Heart left ventricle (tissue), 13 donors: ENCODE results near the gene FPR2.

ENCODE experiments used
- POLR2A ChIP-seq, 2 donors: fragments of 450-650 bp; IDR thresholded peaks; one replicate each; pipeline ENCODE4 v1.6.1; 2017; ENCODE audit warnings: antibody characterized with exemption in 2 of 2, mild to moderate bottlenecking in 2 of 2, moderate library complexity in 2 of 2
- TF ChIP-seq, protein P1 (sequence below), 12 donors: fragments of 200-600 bp; sonication (generic) in 4 of 12; IDR thresholded peaks; one replicate each; pipeline versions ENCODE4 v1.5.0 to v1.8.0; 2018 to 2022; ENCODE audit warnings: antibody characterized with exemption in 12 of 12, mild to moderate bottlenecking in 5 of 12
- donor health status: ischemic (EF 13 %, LVEDD 7.1; RV severe dilation, severe dysfunction).
- donor health status: DM: no; HTN: yes; CAD: no.
- donor health status: DM: no; HTN: no; CAD: no.
- donor health status: ischemic (EF 25% LVEDD 6.9; RV normal size, moderate dysfunction).
- donor health status: ischemic (EF 25% LVEDD 5.7; RV mildly dilated, moderate dysfunction).
- donor health status: ischemic (EF 35%, LVEDD 5.7; RV mildly dilated, moderate dysfunction).
- donor health status: nonischemic (EF 11% LVEDD 7.7; RV severe dilation, severe dysfunction).
- donor health status: DM: yes; HTN: yes; CAD: no.
- donor health status: PGD.
- donor health status: ischemic (EF 29% LVEDD 5.4; RV normal size, mild dysfunction).
- donor health status: nonischemic (EF 23%, LVEDD 6.1; RV moderate dilation, normal function).

DNA sequence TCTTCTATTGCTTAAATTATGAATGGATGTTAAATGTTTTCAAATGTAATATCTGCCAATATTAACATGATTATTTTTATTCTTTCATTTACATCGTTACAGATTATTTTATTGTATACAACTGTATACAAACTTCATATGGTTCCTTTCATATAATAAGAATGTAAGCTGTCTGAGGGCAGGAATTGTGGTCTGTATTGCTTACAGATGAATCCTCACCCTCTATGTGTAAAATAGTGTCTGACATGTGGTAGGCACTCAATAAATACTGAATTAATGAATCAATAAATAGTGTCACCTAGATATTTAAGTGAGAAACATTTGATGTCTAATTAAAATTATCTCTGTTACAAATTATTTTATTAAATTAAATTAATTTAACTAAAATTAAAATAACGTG is 41.8 kb downstream of the FPR2 start:
- TF ChIP-seq, protein P1, sequence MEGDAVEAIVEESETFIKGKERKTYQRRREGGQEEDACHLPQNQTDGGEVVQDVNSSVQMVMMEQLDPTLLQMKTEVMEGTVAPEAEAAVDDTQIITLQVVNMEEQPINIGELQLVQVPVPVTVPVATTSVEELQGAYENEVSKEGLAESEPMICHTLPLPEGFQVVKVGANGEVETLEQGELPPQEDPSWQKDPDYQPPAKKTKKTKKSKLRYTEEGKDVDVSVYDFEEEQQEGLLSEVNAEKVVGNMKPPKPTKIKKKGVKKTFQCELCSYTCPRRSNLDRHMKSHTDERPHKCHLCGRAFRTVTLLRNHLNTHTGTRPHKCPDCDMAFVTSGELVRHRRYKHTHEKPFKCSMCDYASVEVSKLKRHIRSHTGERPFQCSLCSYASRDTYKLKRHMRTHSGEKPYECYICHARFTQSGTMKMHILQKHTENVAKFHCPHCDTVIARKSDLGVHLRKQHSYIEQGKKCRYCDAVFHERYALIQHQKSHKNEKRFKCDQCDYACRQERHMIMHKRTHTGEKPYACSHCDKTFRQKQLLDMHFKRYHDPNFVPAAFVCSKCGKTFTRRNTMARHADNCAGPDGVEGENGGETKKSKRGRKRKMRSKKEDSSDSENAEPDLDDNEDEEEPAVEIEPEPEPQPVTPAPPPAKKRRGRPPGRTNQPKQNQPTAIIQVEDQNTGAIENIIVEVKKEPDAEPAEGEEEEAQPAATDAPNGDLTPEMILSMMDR (IDR thresholded peaks at IDR 0.05) = no peak
- no peak for TF ChIP-seq POLR2A (IDR thresholded peaks at IDR 0.05)
